Endodermal cell (in vitro differentiated cells): ENCODE data around the gene PRR16. TPM values are rescaled to one million over a fixed set of nuclear protein-coding genes. Genes with fewer than 3 reads are reported as not detected.

Experiments
- DNase-seq: peaks from one replicate; pipeline ENCODE4 v3.0.0-alpha.2; 2017
- H3K27ac ChIP-seq: 2 replicates; pipeline ENCODE4 v1.5.1; 2013; ENCODE audit warnings: mild to moderate bottlenecking, low read depth, low read length, moderate library complexity
- H3K27me3 ChIP-seq: 2 replicates; pipeline ENCODE4 v1.6.1; 2013; ENCODE audit warnings: mild to moderate bottlenecking, low read length, moderate library complexity; ENCODE audit not compliant: insufficient read depth, control insufficient read depth, poor library complexity, severe bottlenecking
- H3K36me3 ChIP-seq: 2 replicates; pipeline ENCODE4 v1.7.0; 2013; ENCODE audit warnings: mild to moderate bottlenecking, low read length, moderate library complexity; ENCODE audit not compliant: control insufficient read depth, insufficient read depth
- H3K4me1 ChIP-seq: one replicate; pipeline ENCODE4 v1.7.0; 2013; ENCODE audit warnings: low read length; ENCODE audit not compliant: control insufficient read depth, insufficient read depth
- H3K4me3 ChIP-seq: 2 replicates; pipeline ENCODE4 v1.5.1; 2013; ENCODE audit warnings: mild to moderate bottlenecking, low read length, moderate library complexity
- H3K9ac ChIP-seq: 2 replicates; pipeline ENCODE4 v1.6.1; 2013; ENCODE audit warnings: mild to moderate bottlenecking, low read length, moderate library complexity; ENCODE audit not compliant: poor library complexity, severe bottlenecking; ENCODE audit errors: extremely low read depth
- H3K9me3 ChIP-seq: 2 replicates; pipeline ENCODE4 v1.6.1; 2013; ENCODE audit warnings: mild to moderate bottlenecking, low read length, moderate library complexity; ENCODE audit not compliant: control insufficient read depth
- H3K27ac Mint-ChIP-seq: 2 replicates; pipeline ENCODE4 v1.8.0; 2020; ENCODE audit warnings: mixed read lengths
- H3K27me3 Mint-ChIP-seq: 2 replicates; pipeline ENCODE4 v1.8.0; 2021; ENCODE audit warnings: mild to moderate bottlenecking, mixed read lengths; ENCODE audit not compliant: insufficient read depth
- H3K36me3 Mint-ChIP-seq: 2 replicates; pipeline ENCODE4 v1.8.0; 2020; ENCODE audit warnings: low read depth, mixed read lengths
- H3K4me1 Mint-ChIP-seq: 2 replicates; pipeline ENCODE4 v1.8.0; 2020; ENCODE audit warnings: mixed read lengths
- H3K4me3 Mint-ChIP-seq: 2 replicates; pipeline ENCODE4 v1.8.0; 2020; ENCODE audit warnings: mild to moderate bottlenecking, moderate library complexity, mixed read lengths
- H3K9me3 Mint-ChIP-seq: 2 replicates; pipeline ENCODE4 v1.8.0; 2020; ENCODE audit warnings: mild to moderate bottlenecking, mixed read lengths
- CTCF ChIP-seq: fragments of 200-600 bp; sonication (generic); conservative IDR thresholded peaks from 2 replicates; pipeline ENCODE4 v1.5.0; 2021; ENCODE audit warnings: antibody characterized with exemption, mild to moderate bottlenecking
- WGBS, 2 experiments: methylation state at CpG; one replicate each; pipeline versions ENCODE4 v1.1.5 to v1.1.7; 2013; ENCODE audit warnings: missing lambda C conversion rate in 2 of 2, mixed read lengths in 1 of 2; ENCODE audit not compliant: insufficient coverage in 1 of 2, insufficient read length in 1 of 2; 5-methylcytosine and 5-hydroxymethylcytosine counted together
- total RNA-seq, 2 donors: library from RNA; stranded (reverse); fragmentation: NEBNext Ultra II Directional in 1 of 2; extraction: Animal tissue kit (Norgen Biotek cat#: 25700) in 1 of 2; gene quantifications; 2 replicates in 1 of 2; 3 replicates in 1 of 2; pipeline ENCODE4 v1.2.1, GENCODE V29; 2021

PRR16 gene
- total RNA-seq, 2 donors from 2014 or later = 0.53 to 0.64 TPM

DNA sequence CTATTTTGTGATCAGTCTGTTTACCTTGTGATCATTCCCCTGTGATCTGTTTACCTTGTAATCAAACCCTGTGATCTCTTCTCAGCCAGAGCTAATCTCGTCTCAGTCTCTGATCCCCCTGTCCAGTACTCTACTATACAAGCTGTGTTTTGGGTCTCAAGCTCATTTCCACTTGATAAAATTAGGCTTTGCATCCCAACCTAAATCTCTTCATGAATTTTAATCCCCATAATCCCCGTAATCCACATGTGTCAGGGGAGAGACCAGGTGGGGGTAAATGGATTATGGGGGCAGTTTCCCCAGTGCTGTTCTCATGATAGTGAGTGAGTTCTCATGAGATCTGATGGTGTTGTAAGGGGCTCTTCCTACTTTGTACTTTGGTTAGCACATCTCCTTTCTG is 157.2 kb downstream of the PRR16 start:
- H3K27ac Mint-ChIP-seq = no peak overlapping the region
- Histone ChIP-seq H3K4me1 (no peaks in the 10 kb centered on the region), H3K36me3 (no peaks in the 10 kb centered on the region), H3K9ac (no peak overlapping the region), H3K4me3 (no peak overlapping the region), H3K27me3 (peaks cover 95% of the 10 kb centered on the region), H3K27ac (no peak overlapping the region), H3K9me3 (peaks cover 9% of the 10 kb centered on the region)
- no peak overlapping the region for H3K4me3 Mint-ChIP-seq
- peaks cover 95% of the 10 kb centered on the region for H3K27me3 Mint-ChIP-seq
- no peaks in the 10 kb centered on the region for H3K36me3 Mint-ChIP-seq
- TF ChIP-seq CTCF = no peak
- peaks cover 4% of the 10 kb centered on the region for H3K9me3 Mint-ChIP-seq
- peak; percentile 51 for DNase-seq
- WGBS, 2 experiments = 27 to 36% methylated on average over 1 to 2 of the region's 2 CpGs
- H3K4me1 Mint-ChIP-seq = peaks cover 19% of the 10 kb centered on the region

- Histone ChIP-seq H3K27ac (no peak overlapping the region), H3K4me3 (no peak overlapping the region), H3K9me3 (peaks cover 9% of the 10 kb centered on the region), H3K4me1 (no peaks in the 10 kb centered on the region), H3K36me3 (no peaks in the 10 kb centered on the region), H3K9ac (no peak overlapping the region), H3K27me3 (peaks cover 95% of the 10 kb centered on the region)
- 100% methylated on average over 1 of the region's 1 CpG; no CpG with 5 or more reads in 1 of the 2 experiments for WGBS, 2 experiments
- TF ChIP-seq CTCF = no peak
- Mint-ChIP-seq H3K4me1 (peaks cover 21% of the 10 kb centered on the region), H3K27me3 (peaks cover 95% of the 10 kb centered on the region), H3K4me3 (no peak overlapping the region), H3K9me3 (peaks cover 4% of the 10 kb centered on the region), H3K36me3 (no peaks in the 10 kb centered on the region), H3K27ac (no peak overlapping the region)
- no peak for DNase-seq
Measured at GRCh38 chr5:120624021-120624563, 160.0 kb downstream of the PRR16 start.

DNA sequence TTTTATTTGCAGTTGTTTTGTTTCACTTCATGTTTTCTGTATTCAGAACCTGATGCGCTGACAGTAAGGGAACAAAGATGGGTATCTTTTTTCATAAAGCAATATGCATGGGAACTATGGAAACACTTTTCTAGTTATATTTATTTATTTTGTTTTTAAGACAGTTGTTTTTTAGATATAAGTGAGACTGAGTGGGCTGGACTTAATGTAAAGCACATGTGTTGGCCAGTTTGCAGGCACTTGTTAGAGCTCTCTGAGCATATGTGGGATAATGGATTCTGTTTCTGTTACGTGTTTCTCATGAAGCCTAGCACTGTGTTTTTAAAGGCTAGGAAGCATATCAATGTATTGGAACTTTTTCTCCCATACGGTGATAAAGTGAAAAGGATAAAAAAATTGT is 164.1 kb downstream of the PRR16 start:
- TF ChIP-seq CTCF = no peak
- peaks cover 79% of the 10 kb centered on the region for H3K27me3 Mint-ChIP-seq
- Histone ChIP-seq H3K4me1 (peaks cover 9% of the 10 kb centered on the region), H3K9ac (no peak overlapping the region), H3K27me3 (peaks cover 69% of the 10 kb centered on the region), H3K9me3 (peaks cover 9% of the 10 kb centered on the region), H3K4me3 (no peak overlapping the region), H3K27ac (no peak overlapping the region), H3K36me3 (no peaks in the 10 kb centered on the region)
- no peak for DNase-seq
- peaks cover 4% of the 10 kb centered on the region for H3K9me3 Mint-ChIP-seq
- H3K36me3 Mint-ChIP-seq = no peaks in the 10 kb centered on the region
- H3K4me1 Mint-ChIP-seq = peaks cover 25% of the 10 kb centered on the region
- WGBS, 2 experiments = 100% methylated on average over 1 to 3 of the region's 3 CpGs
- H3K4me3 Mint-ChIP-seq = no peak overlapping the region
- H3K27ac Mint-ChIP-seq = no peak overlapping the region
